BLaER1 treated with 17β-estradiol and CSF1 and Interleukin-3, amounts not matched to agents 10 nM and 100 nM (cell line): ENCODE data around the gene KMT2E.
"Not testable (repeated sequence)": the region's sequence is repeated elsewhere in the genome, so short reads cannot be mapped to it uniquely, and the experiment has no call there.

Experiments used
- H3K27ac ChIP-seq, 11 experiments: shearing (Covaris generic); formaldehyde crosslinking; 2 replicates each; pipeline ENCODE4 v1.8.1; 2022
- H3K27me3 ChIP-seq, 11 experiments: shearing (Covaris generic); formaldehyde crosslinking; 2 replicates each; pipeline ENCODE4 v1.8.1; 2022
- H3K36me3 ChIP-seq, 11 experiments: shearing (Covaris generic); formaldehyde crosslinking; 2 replicates each; pipeline ENCODE4 v1.8.1; 2022
- H3K4me1 ChIP-seq, 10 experiments: shearing (Covaris generic); formaldehyde crosslinking; 2 replicates each; pipeline ENCODE4 v1.8.1; 2022
- H3K4me2 ChIP-seq, 11 experiments: shearing (Covaris generic); formaldehyde crosslinking; 2 replicates each; pipeline ENCODE4 v1.8.1; 2022
- H3K4me3 ChIP-seq, 10 experiments: shearing (Covaris generic); formaldehyde crosslinking; 2 replicates each; pipeline ENCODE4 v1.8.1; 2022
- H3K9ac ChIP-seq, 11 experiments: shearing (Covaris generic); formaldehyde crosslinking; 2 replicates each; pipeline ENCODE4 v1.8.1; 2022
- H3K9me3 ChIP-seq, 11 experiments: shearing (Covaris generic); formaldehyde crosslinking; replicated peaks in 1 of 11; 2 replicates each; pipeline ENCODE4 v1.8.1; 2022
- H4K20me1 ChIP-seq, 11 experiments: shearing (Covaris generic); formaldehyde crosslinking; 2 replicates each; pipeline ENCODE4 v1.8.1; 2022
- Cebpa-rat ChIP-seq, 11 experiments: shearing (Covaris generic); IDR thresholded peaks; 2 replicates each; pipeline ENCODE4 v1.8.1; 2022

Gene KMT2E

DNA sequence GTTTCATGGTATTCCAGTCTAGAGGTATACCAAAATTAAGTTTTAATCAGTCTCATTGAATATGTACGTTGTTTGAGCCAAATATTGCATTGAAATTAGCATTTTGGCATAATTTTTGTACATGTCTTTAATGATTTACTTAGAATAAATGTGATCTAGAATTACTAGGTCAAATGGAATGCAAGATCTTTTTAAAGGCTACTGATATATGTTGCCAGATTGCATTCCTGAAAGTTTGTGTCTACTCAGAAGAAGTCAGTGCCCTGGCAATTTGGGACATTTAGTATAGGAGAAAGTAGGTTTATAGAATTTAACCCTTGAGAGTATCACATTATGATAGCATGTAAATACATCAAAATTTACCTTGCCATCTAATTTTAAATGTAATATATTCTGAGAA lies 32.4 kb downstream of the KMT2E start:
- no peak overlapping the region for H3K4me3 ChIP-seq
- H3K27me3 ChIP-seq: no peaks in the 10 kb centered on the region
- H3K4me2 ChIP-seq: no peak overlapping the region
- H4K20me1 ChIP-seq: peaks cover 82 to 100% (median 96%) of the 10 kb centered on the region in 11 experiments
- no peaks in the 10 kb centered on the region for H3K9me3 ChIP-seq
- peaks cover 0 to 23% (median 0%) of the 10 kb centered on the region in 10 experiments; a peak in 4 of 20 replicates for H3K4me1 ChIP-seq
- H3K27ac ChIP-seq: no peak overlapping the region
- H3K9ac ChIP-seq: no peak overlapping the region
- H3K36me3 ChIP-seq: peaks cover 89 to 100% (median 98%) of the 10 kb centered on the region in 11 experiments
- no peak for TF ChIP-seq Cebpa-rat (IDR thresholded peaks at IDR 0.05)

DNA sequence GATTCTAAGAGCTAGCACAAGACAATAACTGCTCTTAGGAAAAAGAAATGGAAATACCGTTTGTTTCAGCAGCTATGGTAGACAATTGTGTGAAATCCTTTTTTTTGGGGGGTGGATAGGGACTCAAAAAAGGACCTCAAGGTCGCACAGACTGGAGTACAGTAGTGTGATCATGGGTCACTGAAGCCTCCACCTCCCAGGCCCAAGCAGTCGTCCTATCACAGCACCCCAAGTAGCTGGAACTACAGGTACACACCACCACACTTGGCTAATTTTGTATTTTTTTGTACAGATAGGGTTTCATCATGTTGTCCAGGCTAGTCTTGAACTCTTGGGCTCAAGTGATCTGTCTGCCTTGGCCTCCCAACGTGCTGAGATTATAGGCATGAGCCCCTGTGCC lies 33.9 kb downstream of the KMT2E start:
- H3K27ac ChIP-seq: no peak overlapping the region
- H3K4me1 ChIP-seq: peaks cover 0 to 23% (median 0%) of the 10 kb centered on the region in 10 experiments; a peak in 4 of 20 replicates
- no peaks in the 10 kb centered on the region for H3K27me3 ChIP-seq
- peaks cover 89 to 100% (median 98%) of the 10 kb centered on the region in 11 experiments for H3K36me3 ChIP-seq
- no peak overlapping the region for H3K4me3 ChIP-seq
- H3K9me3 ChIP-seq: no peaks in the 10 kb centered on the region
- H4K20me1 ChIP-seq: peaks cover 86 to 100% (median 96%) of the 10 kb centered on the region in 11 experiments
- no peak overlapping the region for H3K4me2 ChIP-seq
- no peak overlapping the region for H3K9ac ChIP-seq
- no peak for TF ChIP-seq Cebpa-rat (IDR thresholded peaks at IDR 0.05)

GRCh38 chr7:105050493-105050892 lies 36.5 kb downstream of the KMT2E start:
- Histone ChIP-seq H3K27ac (0 out of 22 replicates have a peak overlapping the region, but pooled peaks of 1 of the 11 experiments have one; percentile 5), H3K9me3 (no peaks in the 10 kb centered on the region), H3K36me3 (peaks cover 88 to 100% (median 97%) of the 10 kb centered on the region in 11 experiments), H4K20me1 (peaks cover 89 to 100% (median 99%) of the 10 kb centered on the region in 11 experiments), H3K9ac (no peak overlapping the region), H3K27me3 (no peaks in the 10 kb centered on the region), H3K4me3 (no peak overlapping the region), H3K4me1 (peaks cover 0 to 23% (median 2%) of the 10 kb centered on the region in 10 experiments; a peak in 4 of 20 replicates), H3K4me2 (no peak overlapping the region; a peak in 1 of 22 replicates)
- no peak for TF ChIP-seq Cebpa-rat (IDR thresholded peaks at IDR 0.05)

- H3K4me2 ChIP-seq, H3K9ac ChIP-seq, H3K27ac ChIP-seq, H3K9me3 ChIP-seq, H3K4me3 ChIP-seq, H3K27me3 ChIP-seq: not testable (repeated sequence)
- Histone ChIP-seq H3K36me3 (peaks cover 88 to 100% (median 97%) of the 10 kb centered on the region in 11 experiments), H3K4me1 (peaks cover 0 to 23% (median 2%) of the 10 kb centered on the region in 10 experiments; a peak in 4 of 20 replicates), H4K20me1 (peaks cover 91 to 100% (median 99%) of the 10 kb centered on the region in 11 experiments)
Measured at GRCh38 chr7:105050899-105051298, 36.9 kb downstream of the KMT2E start.

GRCh38 chr7:105055084-105055483 lies 41.1 kb downstream of the KMT2E start:
- H3K27ac ChIP-seq: no peak overlapping the region
- no peaks in the 10 kb centered on the region for H3K27me3 ChIP-seq
- H3K9ac ChIP-seq: no peak overlapping the region
- TF ChIP-seq Cebpa-rat (IDR thresholded peaks at IDR 0.05): no peak
- H3K4me3 ChIP-seq: no peak overlapping the region
- H3K9me3 ChIP-seq: no peaks in the 10 kb centered on the region
- H3K4me2 ChIP-seq: no peak overlapping the region
- H3K36me3 ChIP-seq: peaks cover 76 to 99% (median 94%) of the 10 kb centered on the region in 11 experiments
- H3K4me1 ChIP-seq: peaks cover 0 to 6% (median 0%) of the 10 kb centered on the region in 10 experiments; a peak in 2 of 20 replicates
- H4K20me1 ChIP-seq: peaks cover 91 to 100% (median 99%) of the 10 kb centered on the region in 11 experiments

- Histone ChIP-seq H3K4me2 (no peak overlapping the region), H4K20me1 (peaks cover 92 to 100% (median 99%) of the 10 kb centered on the region in 11 experiments), H3K9me3 (no peaks in the 10 kb centered on the region), H3K27me3 (no peaks in the 10 kb centered on the region), H3K4me3 (no peak overlapping the region), H3K9ac (no peak overlapping the region), H3K4me1 (peaks cover 0 to 9% (median 0%) of the 10 kb centered on the region in 10 experiments; a peak in 2 of 20 replicates), H3K27ac (no peak overlapping the region), H3K36me3 (peaks cover 76 to 99% (median 94%) of the 10 kb centered on the region in 11 experiments)
- no peak for TF ChIP-seq Cebpa-rat (IDR thresholded peaks at IDR 0.05)
Measured at GRCh38 chr7:105055621-105056020, 41.6 kb downstream of the KMT2E start.

DNA sequence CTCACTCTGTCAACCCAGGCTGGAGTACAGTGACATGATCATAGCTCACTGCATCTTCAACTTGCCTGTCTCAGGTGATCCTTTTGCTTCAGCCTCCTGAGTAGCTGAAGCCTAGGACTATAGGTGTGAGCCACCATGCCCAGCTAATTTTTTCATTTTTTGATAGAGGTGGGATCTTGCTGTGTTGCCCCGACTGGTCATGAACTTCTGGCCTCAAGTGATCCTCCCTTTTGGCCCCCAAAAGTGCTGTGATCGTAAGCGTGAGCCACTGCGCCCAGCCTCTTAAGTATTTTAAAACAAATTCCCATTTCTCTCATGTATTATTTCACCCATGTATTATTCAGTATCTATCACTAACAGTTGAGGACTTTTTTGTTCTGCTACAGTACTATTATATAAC lies 43.5 kb downstream of the KMT2E start:
- H3K9me3 ChIP-seq: no peaks in the 10 kb centered on the region
- TF ChIP-seq Cebpa-rat (IDR thresholded peaks at IDR 0.05): no peak
- H3K27me3 ChIP-seq: no peaks in the 10 kb centered on the region
- no peak overlapping the region for H3K4me3 ChIP-seq
- no peak overlapping the region for H3K9ac ChIP-seq
- no peak overlapping the region for H3K27ac ChIP-seq
- H3K4me2 ChIP-seq: no peak overlapping the region
- H3K4me1 ChIP-seq: peaks cover 0 to 13% (median 0%) of the 10 kb centered on the region in 10 experiments; a peak in 1 of 20 replicates
- peaks cover 73 to 99% (median 92%) of the 10 kb centered on the region in 11 experiments for H3K36me3 ChIP-seq
- H4K20me1 ChIP-seq: peaks cover 91 to 100% (median 97%) of the 10 kb centered on the region in 11 experiments

GRCh38 chr7:105060437-105060836 lies 46.4 kb downstream of the KMT2E start:
- Histone ChIP-seq H3K27me3 (no peaks in the 10 kb centered on the region), H3K36me3 (peaks cover 74 to 98% (median 89%) of the 10 kb centered on the region in 11 experiments), H3K9ac (no peak overlapping the region), H3K4me2 (no peak overlapping the region), H3K27ac (no peak overlapping the region), H3K4me1 (peaks cover 0 to 8% (median 0%) of the 10 kb centered on the region in 10 experiments; a peak in 1 of 20 replicates), H3K4me3 (no peak overlapping the region), H3K9me3 (no peaks in the 10 kb centered on the region), H4K20me1 (peaks cover 84 to 100% (median 92%) of the 10 kb centered on the region in 11 experiments)
- no peak for TF ChIP-seq Cebpa-rat (IDR thresholded peaks at IDR 0.05)

GRCh38 chr7:105060923-105061322 lies 46.9 kb downstream of the KMT2E start:
- no peaks in the 10 kb centered on the region for H3K27me3 ChIP-seq
- H3K36me3 ChIP-seq: peaks cover 74 to 98% (median 89%) of the 10 kb centered on the region in 11 experiments
- H3K9me3 ChIP-seq: no peaks in the 10 kb centered on the region
- H4K20me1 ChIP-seq: peaks cover 83 to 100% (median 92%) of the 10 kb centered on the region in 11 experiments
- no peak overlapping the region for H3K9ac ChIP-seq
- no peak overlapping the region for H3K4me3 ChIP-seq
- H3K4me1 ChIP-seq: peaks cover 0 to 8% (median 0%) of the 10 kb centered on the region in 10 experiments; a peak in 1 of 20 replicates
- H3K4me2 ChIP-seq: no peak overlapping the region
- no peak for TF ChIP-seq Cebpa-rat (IDR thresholded peaks at IDR 0.05)
- no peak overlapping the region for H3K27ac ChIP-seq

DNA sequence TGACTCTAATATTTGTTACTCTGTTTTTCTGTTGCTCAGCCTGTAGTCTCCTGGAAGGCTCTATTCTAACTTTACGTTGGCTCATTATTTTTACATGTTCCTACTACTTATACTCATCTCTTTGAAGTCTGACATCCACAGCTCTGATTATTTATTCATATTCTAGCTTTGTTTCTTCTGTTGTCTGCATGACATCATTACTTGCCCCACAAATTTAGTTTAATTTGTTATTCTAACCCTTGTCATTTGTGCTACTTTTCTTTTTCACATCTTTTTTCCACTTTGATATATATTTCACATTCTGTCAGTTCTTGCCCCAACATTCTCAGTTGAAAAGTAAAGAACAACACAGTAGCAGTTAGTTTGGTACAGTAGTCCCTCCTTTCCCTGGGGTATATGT lies 51.1 kb downstream of the KMT2E start:
- peaks cover 67 to 100% (median 88%) of the 10 kb centered on the region in 11 experiments for H4K20me1 ChIP-seq
- H3K9me3 ChIP-seq: no peaks in the 10 kb centered on the region
- H3K4me1 ChIP-seq: peaks cover 0 to 8% (median 0%) of the 10 kb centered on the region in 10 experiments; a peak in 1 of 20 replicates
- no peak overlapping the region for H3K4me2 ChIP-seq
- H3K27me3 ChIP-seq: no peaks in the 10 kb centered on the region
- TF ChIP-seq Cebpa-rat (IDR thresholded peaks at IDR 0.05): no peak
- no peak overlapping the region for H3K4me3 ChIP-seq
- H3K9ac ChIP-seq: peak overlapping the region in 1 of 11 experiments; percentile 38; a peak in 1 of 22 replicates
- peaks cover 83 to 98% (median 93%) of the 10 kb centered on the region in 11 experiments for H3K36me3 ChIP-seq
- no peak overlapping the region for H3K27ac ChIP-seq
